GM12892 (cell line): ENCODE results near the gene MPST.

Experiments used
- POLR2A ChIP-seq: IDR thresholded peaks from 2 replicates; pipeline ENCODE4 v1.6.1; 2011; ENCODE audit warnings: low read depth, low read length, control low read depth
- POLR2AphosphoS5 ChIP-seq: IDR thresholded peaks from 2 replicates; pipeline ENCODE4 v1.6.1; 2011; ENCODE audit warnings: low read depth, low read length, control low read depth
- TAF1 ChIP-seq: IDR thresholded peaks from 2 replicates; pipeline ENCODE4 v1.6.1; 2011; ENCODE audit warnings: low read depth, mild to moderate bottlenecking, control low read depth, low read length, borderline replicate concordance

- TF ChIP-seq POLR2A (no peak), TAF1 (no peak), POLR2AphosphoS5 (no peak)
Measured at GRCh38 chr22:37057226-37057625, 37.7 kb downstream of the MPST start.
